Gastrocnemius medialis (tissue), 4 donors: Measurements from ENCODE around the gene MOB3B. TPM values are rescaled to one million over a fixed set of nuclear protein-coding genes. Genes with fewer than 3 reads are reported as not detected.

ENCODE experiments used
- ATAC-seq, 2 donors: fragments of 150-250 bp; one replicate each; pipeline ENCODE4 v1.9.1; 2016
- DNase-seq, 2 donors: peaks; one replicate each; pipeline ENCODE4 v3.0.0-alpha.2; 2019
- H3K27ac ChIP-seq, 4 donors: fragments of 200-600 bp; sonication (generic); 1 replicate in 1 of 4; 2 replicates in 3 of 4; pipeline ENCODE4 v1.5.1; 2016 to 2018; ENCODE audit warnings: mild to moderate bottlenecking in 2 of 4, moderate library complexity in 1 of 4
- H3K27me3 ChIP-seq, 3 donors: fragments of 200-600 bp; sonication (generic) in 2 of 3; 1 replicate in 1 of 3; 2 replicates in 2 of 3; pipeline versions ENCODE4 v1.5.1 to v1.6.0; 2016 to 2019; ENCODE audit warnings: mild to moderate bottlenecking in 1 of 3, moderate library complexity in 1 of 3
- H3K36me3 ChIP-seq, 2 donors: fragments of 200-600 bp; sonication (generic) in 1 of 2; one replicate each; pipeline ENCODE4 v1.5.1; 2017 to 2018
- H3K4me1 ChIP-seq, 2 donors: fragments of 200-600 bp; sonication (generic) in 1 of 2; one replicate each; pipeline ENCODE4 v1.5.1; 2016 to 2017; ENCODE audit warnings: mild to moderate bottlenecking in 2 of 2
- H3K4me3 ChIP-seq, 4 donors: fragments of 200-600 bp; sonication (generic) in 3 of 4; 1 replicate in 1 of 4; 2 replicates in 3 of 4; pipeline ENCODE4 v1.5.1; 2016 to 2019; ENCODE audit warnings: mild to moderate bottlenecking in 2 of 4
- H3K9me3 ChIP-seq, 3 donors: fragments of 200-600 bp; sonication (generic) in 2 of 3; 1 replicate in 1 of 3; 2 replicates in 2 of 3; pipeline ENCODE4 v1.5.1; 2016 to 2019
- CTCF ChIP-seq, 5 experiments: fragments of 450-650 bp in 3 of 5; fragments of 200-600 bp in 2 of 5; sonication (generic) in 2 of 5; IDR thresholded peaks in 4 of 5; conservative IDR thresholded peaks in 1 of 5; 1 replicate in 4 of 5; 2 replicates in 1 of 5; pipeline ENCODE4 v1.5.1; 2016 to 2019; ENCODE audit warnings: antibody characterized with exemption in 5 of 5, mild to moderate bottlenecking in 3 of 5, moderate library complexity in 3 of 5
- POLR2A ChIP-seq, 2 donors: fragments of 450-650 bp; IDR thresholded peaks; one replicate each; pipeline ENCODE4 v1.6.1; 2017; ENCODE audit warnings: antibody characterized with exemption in 2 of 2, mild to moderate bottlenecking in 2 of 2, moderate library complexity in 2 of 2
- in situ Hi-C, 4 donors: fragments of 200-750 bp; cut with MboI; loops; one replicate each; pipeline versions ENCODE4 v1.15.0 to v1.8.0; 2017; ENCODE audit warnings: low sequenced_read_pairs in 4 of 4
- intact Hi-C: fragments of 100-400 bp; cut with DNase I; formaldehyde crosslinking; loops from one replicate; pipeline ENCODE4 v1.15.1; 2023; ENCODE audit warnings: low total_unique reads
- total RNA-seq, 4 donors: library from RNA; depleted of rRNA; stranded (reverse); fragments of >200 nt; gene quantifications; one replicate each; pipeline versions ENCODE4 v1.1.0 to v1.2.3, GENCODE V29; 2016

MOB3B gene
- total RNA-seq, 4 donors from 2014 or later: 3.4 to 16.3 (median 12.7) TPM

GRCh38 chr9:27433631-27434325 lies 95.8 kb downstream of the MOB3B start:
- Histone ChIP-seq H3K4me3 (no peak overlapping the region), H3K36me3 (no peaks in the 10 kb centered on the region), H3K27me3 (no peaks in the 10 kb centered on the region), H3K4me1 (peaks cover 17 to 18% of the 10 kb centered on the region in 2 donors), H3K9me3 (no peaks in the 10 kb centered on the region), H3K27ac (no peak overlapping the region)
- TF ChIP-seq POLR2A (IDR thresholded peaks at IDR 0.05): no peak
- no peak for TF ChIP-seq CTCF (IDR thresholded peaks at IDR 0.05 in 4 of 5, conservative IDR thresholded peaks at IDR 0.05 in 1 of 5)
- intact Hi-C loops (loop anchor here (10.0 kb wide), 1 partner anchor 99 kb away; no protein-coding TSS in a partner anchor), in situ Hi-C loops (no loop called here)
- DNase-seq (no peak), ATAC-seq (no peak)

GRCh38 chr9:27432308-27432707 lies 97.3 kb downstream of the MOB3B start:
- in situ Hi-C loops (no loop called here), intact Hi-C loops (loop anchor here (10.0 kb wide), 1 partner anchor 98 kb away; no protein-coding TSS in a partner anchor)
- peaks cover 11 to 17% of the 10 kb centered on the region in 2 donors for H3K4me1 ChIP-seq
- H3K36me3 ChIP-seq: no peaks in the 10 kb centered on the region
- H3K9me3 ChIP-seq: no peaks in the 10 kb centered on the region
- peak overlapping the region in 1 of 4 donors; percentile 9 for H3K27ac ChIP-seq
- DNase-seq: no peak
- ATAC-seq: no peak
- TF ChIP-seq POLR2A (IDR thresholded peaks at IDR 0.05) (no peak), CTCF (IDR thresholded peaks at IDR 0.05 in 4 of 5, conservative IDR thresholded peaks at IDR 0.05 in 1 of 5) (no peak)
- no peaks in the 10 kb centered on the region for H3K27me3 ChIP-seq
- H3K4me3 ChIP-seq: no peak overlapping the region

- Histone ChIP-seq H3K36me3 (no peaks in the 10 kb centered on the region), H3K27me3 (no peaks in the 10 kb centered on the region), H3K4me1 (peaks cover 11 to 17% of the 10 kb centered on the region in 2 donors), H3K9me3 (no peaks in the 10 kb centered on the region), H3K27ac (peak overlapping the region; percentile 9 to 38 (median 24)), H3K4me3 (no peak overlapping the region)
- ATAC-seq (no peak), DNase-seq (no peak)
- intact Hi-C loops (loop anchor here (10.0 kb wide), 1 partner anchor 97 kb away; no protein-coding TSS in a partner anchor), in situ Hi-C loops (no loop called here)
- no peak for TF ChIP-seq CTCF (IDR thresholded peaks at IDR 0.05 in 4 of 5, conservative IDR thresholded peaks at IDR 0.05 in 1 of 5)
- TF ChIP-seq POLR2A (IDR thresholded peaks at IDR 0.05): no peak
Measured at GRCh38 chr9:27431543-27432147, 98.0 kb downstream of the MOB3B start.

GRCh38 chr9:27430750-27431535 lies 98.7 kb downstream of the MOB3B start:
- peaks cover 11 to 17% of the 10 kb centered on the region in 2 donors for H3K4me1 ChIP-seq
- in situ Hi-C loops: no loop called here
- H3K4me3 ChIP-seq: no peak overlapping the region
- intact Hi-C loops: loop anchor here (10.0 kb wide), 1 partner anchor 96 kb away; no protein-coding TSS in a partner anchor
- H3K9me3 ChIP-seq: no peaks in the 10 kb centered on the region
- no peak for ATAC-seq
- H3K36me3 ChIP-seq: no peaks in the 10 kb centered on the region
- no peak for TF ChIP-seq POLR2A (IDR thresholded peaks at IDR 0.05)
- no peak for TF ChIP-seq CTCF (IDR thresholded peaks at IDR 0.05 in 4 of 5, conservative IDR thresholded peaks at IDR 0.05 in 1 of 5)
- no peaks in the 10 kb centered on the region for H3K27me3 ChIP-seq
- H3K27ac ChIP-seq: peak overlapping the region in 3 of 4 donors; percentile 13 to 38 (median 34)
- DNase-seq: no peak
